ENCODE measurements around the gene ZFP3.
"Not testable (repeated sequence)": the region's sequence is repeated elsewhere in the genome, so short reads cannot be mapped to it uniquely, and the experiment has no call there.

The ZFP3 gene

DNA sequence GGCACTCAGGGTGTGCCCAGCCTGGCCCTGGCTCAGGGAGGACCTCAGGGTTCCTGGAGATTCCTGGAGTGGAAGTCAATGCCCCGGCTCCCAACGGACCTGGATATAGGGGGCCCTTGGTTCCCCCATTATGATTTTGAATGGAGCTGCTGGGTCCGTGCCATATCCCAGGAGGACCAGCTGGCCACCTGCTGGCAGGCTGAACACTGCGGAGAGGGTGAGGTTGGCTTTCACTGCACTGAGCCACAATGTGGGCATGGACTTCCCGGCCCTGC, 61.1 kb downstream of the ZFP3 start:
- no peak for DNase-seq

DNA sequence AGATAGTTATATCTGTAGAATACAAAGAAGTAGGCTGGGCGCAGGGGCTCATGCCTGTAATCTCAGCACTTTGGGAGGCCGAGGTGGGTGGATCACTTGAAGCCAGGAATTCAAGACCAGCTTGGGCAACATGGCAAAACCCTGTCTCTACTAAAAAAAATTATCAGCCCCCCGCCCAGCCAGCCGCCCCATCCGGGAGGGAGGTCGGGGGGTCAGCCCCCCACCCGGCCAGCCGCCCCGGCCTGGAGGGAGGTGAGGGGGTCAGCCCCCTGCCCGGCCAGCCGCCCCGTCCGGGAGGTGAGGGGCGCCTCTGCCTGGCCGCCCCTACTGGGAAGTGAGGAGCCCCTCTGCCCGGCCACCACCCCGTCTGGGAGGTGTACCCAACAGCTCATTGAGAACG, 64.6 kb downstream of the ZFP3 start:
- DNase-seq: not testable (repeated sequence)

Data from T1000 (cell line).